ENCODE data around the gene ADSS1.
A peak's percentile ranks its signal among the peaks of the same experiment; 100 is the strongest.

Gene ADSS1

GRCh38 chr14:104718147-104718546 is 5.9 kb upstream of the ADSS1 start:
- Histone ChIP-seq H3K27me3 (ENCODE audit: control insufficient read depth in 1 of 2, insufficient read depth in 1 of 2, low read length in 2 of 2) (no peaks in the 10 kb centered on the region), H3K4me1 (ENCODE audit: control insufficient read depth, insufficient read depth, low read depth, low read length) (peaks cover 17% of the 10 kb centered on the region), H2AK5ac (ENCODE audit: low read length, severe bottlenecking) (no peak overlapping the region), H3K4me2 (ENCODE audit: low read length, poor library complexity, severe bottlenecking) (no peak overlapping the region), H4K91ac (ENCODE audit: low read length) (no peak overlapping the region), H3K9ac (ENCODE audit: low read length) (no peak overlapping the region), H2BK12ac (ENCODE audit: low read length in 2 of 2) (no peak overlapping the region), H2BK15ac (ENCODE audit: low read depth, poor library complexity, severe bottlenecking) (no peak overlapping the region), H4K8ac (ENCODE audit: low read length) (no peak overlapping the region), H2BK5ac (ENCODE audit: low read depth, low read length, poor library complexity, severe bottlenecking) (no peak overlapping the region), H3K23ac (ENCODE audit: low read length in 2 of 2) (no peak overlapping the region), H3K36me3 (ENCODE audit: control insufficient read depth in 1 of 2, insufficient read depth in 2 of 2, low read depth in 1 of 2, low read length in 2 of 2) (peaks cover 64 to 87% of the 10 kb centered on the region in 2 experiments), H2BK120ac (ENCODE audit: low read depth, low read length) (no peak overlapping the region), H3K27ac (ENCODE audit: low read length, poor library complexity, severe bottlenecking) (no peak overlapping the region), H3K4ac (ENCODE audit: low read depth in 1 of 2, low read length in 2 of 2) (no peak overlapping the region), H3K9me3 (ENCODE audit: control insufficient read depth, low read length) (no peaks in the 10 kb centered on the region), H3K18ac (ENCODE audit: low read depth in 1 of 2, low read length in 2 of 2) (no peak overlapping the region), H2AFZ (ENCODE audit: low read depth, low read length) (no peak overlapping the region), H3K79me1 (replicated peaks; ENCODE audit: low read length, poor library complexity, severe bottlenecking) (peaks cover 13% of the 10 kb centered on the region), H3K4me3 (ENCODE audit: insufficient read depth in 1 of 2, low read depth in 1 of 2, low read length in 2 of 2) (no peak overlapping the region), H3K14ac (ENCODE audit: low read length in 2 of 2) (no peak overlapping the region)
- DNase-seq: no peak
- 96% methylated on average over 10 of the region's 10 CpGs for WGBS

GRCh38 chr14:104718871-104719270 is 5.2 kb upstream of the ADSS1 start:
- Histone ChIP-seq H3K79me1 (replicated peaks; ENCODE audit: low read length, poor library complexity, severe bottlenecking) (peaks cover 15% of the 10 kb centered on the region), H2BK120ac (ENCODE audit: low read depth, low read length) (no peak overlapping the region), H2BK5ac (ENCODE audit: low read depth, low read length, poor library complexity, severe bottlenecking) (no peak overlapping the region), H3K4me3 (ENCODE audit: insufficient read depth in 1 of 2, low read depth in 1 of 2, low read length in 2 of 2) (no peak overlapping the region), H3K9ac (ENCODE audit: low read length) (no peak overlapping the region), H3K9me3 (ENCODE audit: control insufficient read depth, low read length) (no peaks in the 10 kb centered on the region), H2BK15ac (ENCODE audit: low read depth, poor library complexity, severe bottlenecking) (no peak overlapping the region), H3K18ac (ENCODE audit: low read depth in 1 of 2, low read length in 2 of 2) (no peak overlapping the region), H3K4ac (ENCODE audit: low read depth in 1 of 2, low read length in 2 of 2) (no peak overlapping the region), H3K27ac (ENCODE audit: low read length, poor library complexity, severe bottlenecking) (no peak overlapping the region), H2AK5ac (ENCODE audit: low read length, severe bottlenecking) (no peak overlapping the region), H4K8ac (ENCODE audit: low read length) (no peak overlapping the region), H2AFZ (ENCODE audit: low read depth, low read length) (no peak overlapping the region), H3K36me3 (ENCODE audit: control insufficient read depth in 1 of 2, insufficient read depth in 2 of 2, low read depth in 1 of 2, low read length in 2 of 2) (peaks cover 58 to 80% of the 10 kb centered on the region in 2 experiments), H3K23ac (ENCODE audit: low read length in 2 of 2) (no peak overlapping the region), H2BK12ac (ENCODE audit: low read length in 2 of 2) (no peak overlapping the region), H3K4me2 (ENCODE audit: low read length, poor library complexity, severe bottlenecking) (no peak overlapping the region), H3K14ac (ENCODE audit: low read length in 2 of 2) (no peak overlapping the region), H4K91ac (ENCODE audit: low read length) (peak overlapping the region; percentile 16), H3K27me3 (ENCODE audit: control insufficient read depth in 1 of 2, insufficient read depth in 1 of 2, low read length in 2 of 2) (no peaks in the 10 kb centered on the region), H3K4me1 (ENCODE audit: control insufficient read depth, insufficient read depth, low read depth, low read length) (peaks cover 25% of the 10 kb centered on the region)
- WGBS: 95% methylated on average over 11 of the region's 11 CpGs
- no peak for DNase-seq

GRCh38 chr14:104719343-104719742 is 4.7 kb upstream of the ADSS1 start:
- no peak overlapping the region for H2BK12ac ChIP-seq (ENCODE audit: low read length in 2 of 2)
- peaks cover 14% of the 10 kb centered on the region for H3K79me1 ChIP-seq (replicated peaks; ENCODE audit: low read length, poor library complexity, severe bottlenecking)
- H4K91ac ChIP-seq (ENCODE audit: low read length): no peak overlapping the region
- no peak overlapping the region for H2AFZ ChIP-seq (ENCODE audit: low read depth, low read length)
- no peak overlapping the region for H3K4me3 ChIP-seq (ENCODE audit: insufficient read depth in 1 of 2, low read depth in 1 of 2, low read length in 2 of 2)
- H3K36me3 ChIP-seq (ENCODE audit: control insufficient read depth in 1 of 2, insufficient read depth in 2 of 2, low read depth in 1 of 2, low read length in 2 of 2): peaks cover 53 to 76% of the 10 kb centered on the region in 2 experiments
- H3K27ac ChIP-seq (ENCODE audit: low read length, poor library complexity, severe bottlenecking): no peak overlapping the region
- WGBS: 94% methylated on average over 15 of the region's 15 CpGs
- no peak overlapping the region for H3K18ac ChIP-seq (ENCODE audit: low read depth in 1 of 2, low read length in 2 of 2)
- no peak overlapping the region for H4K8ac ChIP-seq (ENCODE audit: low read length)
- no peak for DNase-seq
- no peaks in the 10 kb centered on the region for H3K27me3 ChIP-seq (ENCODE audit: control insufficient read depth in 1 of 2, insufficient read depth in 1 of 2, low read length in 2 of 2)
- H2BK120ac ChIP-seq (ENCODE audit: low read depth, low read length): no peak overlapping the region
- no peak overlapping the region for H3K23ac ChIP-seq (ENCODE audit: low read length in 2 of 2)
- no peak overlapping the region for H3K4ac ChIP-seq (ENCODE audit: low read depth in 1 of 2, low read length in 2 of 2)
- H3K9me3 ChIP-seq (ENCODE audit: control insufficient read depth, low read length): no peaks in the 10 kb centered on the region
- H3K4me2 ChIP-seq (ENCODE audit: low read length, poor library complexity, severe bottlenecking): no peak overlapping the region
- H3K4me1 ChIP-seq (ENCODE audit: control insufficient read depth, insufficient read depth, low read depth, low read length): peaks cover 27% of the 10 kb centered on the region
- no peak overlapping the region for H3K14ac ChIP-seq (ENCODE audit: low read length in 2 of 2)
- no peak overlapping the region for H2AK5ac ChIP-seq (ENCODE audit: low read length, severe bottlenecking)
- no peak overlapping the region for H2BK15ac ChIP-seq (ENCODE audit: low read depth, poor library complexity, severe bottlenecking)
- no peak overlapping the region for H2BK5ac ChIP-seq (ENCODE audit: low read depth, low read length, poor library complexity, severe bottlenecking)
- no peak overlapping the region for H3K9ac ChIP-seq (ENCODE audit: low read length)

GRCh38 chr14:104721505-104722431 is 2.3 kb upstream of the ADSS1 start:
- Histone ChIP-seq H3K4me2 (ENCODE audit: low read length, poor library complexity, severe bottlenecking) (no peak overlapping the region), H2AFZ (ENCODE audit: low read depth, low read length) (no peak overlapping the region), H2BK15ac (ENCODE audit: low read depth, poor library complexity, severe bottlenecking) (no peak overlapping the region), H3K4me1 (ENCODE audit: control insufficient read depth, insufficient read depth, low read depth, low read length) (peaks cover 47% of the 10 kb centered on the region), H2BK5ac (ENCODE audit: low read depth, low read length, poor library complexity, severe bottlenecking) (no peak overlapping the region), H3K79me1 (replicated peaks; ENCODE audit: low read length, poor library complexity, severe bottlenecking) (peaks cover 11% of the 10 kb centered on the region), H3K18ac (ENCODE audit: low read depth in 1 of 2, low read length in 2 of 2) (peak overlapping the region in 1 of 2 experiments; percentile 75), H3K14ac (ENCODE audit: low read length in 2 of 2) (peak overlapping the region in 1 of 2 experiments; percentile 13), H4K91ac (ENCODE audit: low read length) (no peak overlapping the region), H2BK12ac (ENCODE audit: low read length in 2 of 2) (peak overlapping the region in 1 of 2 experiments; percentile 29), H3K4ac (ENCODE audit: low read depth in 1 of 2, low read length in 2 of 2) (no peak overlapping the region), H2AK5ac (ENCODE audit: low read length, severe bottlenecking) (no peak overlapping the region), H2BK120ac (ENCODE audit: low read depth, low read length) (no peak overlapping the region), H3K27ac (ENCODE audit: low read length, poor library complexity, severe bottlenecking) (no peak overlapping the region), H3K27me3 (ENCODE audit: control insufficient read depth in 1 of 2, insufficient read depth in 1 of 2, low read length in 2 of 2) (peaks cover 5 to 11% of the 10 kb centered on the region in 2 experiments), H4K8ac (ENCODE audit: low read length) (no peak overlapping the region), H3K36me3 (ENCODE audit: control insufficient read depth in 1 of 2, insufficient read depth in 2 of 2, low read depth in 1 of 2, low read length in 2 of 2) (peaks cover 31 to 51% of the 10 kb centered on the region in 2 experiments), H3K9ac (ENCODE audit: low read length) (no peak overlapping the region), H3K23ac (ENCODE audit: low read length in 2 of 2) (no peak overlapping the region), H3K9me3 (ENCODE audit: control insufficient read depth, low read length) (no peaks in the 10 kb centered on the region), H3K4me3 (ENCODE audit: insufficient read depth in 1 of 2, low read depth in 1 of 2, low read length in 2 of 2) (no peak overlapping the region)
- DNase-seq: peak; percentile 73
- WGBS: 65% methylated on average over 17 of the region's 18 CpGs

Data from mesenchymal stem cell (in vitro differentiated cells and primary cell).